ENCODE results near the gene CSF3.

The CSF3 gene

DNA sequence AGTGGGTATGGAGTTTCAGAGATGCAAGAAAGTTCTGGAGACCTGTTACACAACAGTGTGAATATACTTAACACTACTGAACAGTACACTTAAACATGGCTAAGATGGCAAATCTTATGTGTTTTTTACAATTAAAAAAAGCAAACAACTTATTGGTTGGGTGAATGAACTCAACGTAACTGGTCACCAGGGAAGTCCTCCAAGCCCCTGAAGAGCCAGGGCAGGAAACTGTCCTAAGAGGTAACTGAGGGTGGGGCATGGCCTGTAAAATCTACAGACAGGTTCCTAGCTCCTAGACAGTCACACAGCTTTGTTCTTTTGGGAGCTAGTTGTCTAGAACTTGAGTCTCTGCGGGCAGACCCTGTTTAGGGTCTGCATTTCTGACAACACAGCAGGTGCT, 10.3 kb downstream of the CSF3 start:
- DNase-seq, result no peak

DNA sequence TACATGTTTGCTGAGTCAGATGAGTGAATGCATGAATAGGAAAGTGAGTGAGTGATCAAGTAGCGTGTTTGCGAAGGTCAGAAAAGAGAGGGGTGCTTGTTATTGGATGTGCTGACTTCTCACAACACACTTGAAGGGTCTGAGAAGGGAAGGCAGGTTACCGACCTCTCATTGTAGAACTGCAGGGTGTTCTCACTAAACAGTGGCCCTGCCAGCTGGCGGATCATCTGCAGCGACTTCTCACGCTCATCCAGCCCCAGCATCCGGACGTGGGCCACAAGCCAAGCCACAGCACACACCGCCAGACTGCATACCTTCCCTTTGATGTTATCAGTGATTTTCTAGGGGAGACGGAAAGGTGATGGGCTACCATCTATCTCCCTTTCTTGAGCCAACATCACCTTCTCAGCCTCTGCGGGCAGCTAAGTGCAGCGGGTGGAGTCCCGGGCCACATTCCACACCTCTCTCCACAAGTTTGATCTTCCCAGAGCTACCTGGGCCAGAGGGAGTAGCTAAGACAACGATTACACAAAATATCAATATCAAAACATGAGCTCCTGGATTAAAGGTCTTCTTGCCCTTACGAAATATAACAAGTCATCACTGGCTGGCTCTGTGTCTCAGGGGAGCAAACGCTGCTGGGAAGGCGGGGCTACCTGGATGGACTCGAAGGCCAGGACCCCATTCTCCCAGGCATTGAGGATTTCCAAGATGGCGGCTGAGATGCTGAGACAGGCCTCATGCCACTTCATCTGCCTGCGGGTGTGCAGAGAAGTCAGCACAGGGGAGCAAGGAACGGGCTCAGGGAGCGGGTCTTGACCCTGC, 11.0 kb downstream of the CSF3 start:
- peak; percentile 51 for DNase-seq

DNA sequence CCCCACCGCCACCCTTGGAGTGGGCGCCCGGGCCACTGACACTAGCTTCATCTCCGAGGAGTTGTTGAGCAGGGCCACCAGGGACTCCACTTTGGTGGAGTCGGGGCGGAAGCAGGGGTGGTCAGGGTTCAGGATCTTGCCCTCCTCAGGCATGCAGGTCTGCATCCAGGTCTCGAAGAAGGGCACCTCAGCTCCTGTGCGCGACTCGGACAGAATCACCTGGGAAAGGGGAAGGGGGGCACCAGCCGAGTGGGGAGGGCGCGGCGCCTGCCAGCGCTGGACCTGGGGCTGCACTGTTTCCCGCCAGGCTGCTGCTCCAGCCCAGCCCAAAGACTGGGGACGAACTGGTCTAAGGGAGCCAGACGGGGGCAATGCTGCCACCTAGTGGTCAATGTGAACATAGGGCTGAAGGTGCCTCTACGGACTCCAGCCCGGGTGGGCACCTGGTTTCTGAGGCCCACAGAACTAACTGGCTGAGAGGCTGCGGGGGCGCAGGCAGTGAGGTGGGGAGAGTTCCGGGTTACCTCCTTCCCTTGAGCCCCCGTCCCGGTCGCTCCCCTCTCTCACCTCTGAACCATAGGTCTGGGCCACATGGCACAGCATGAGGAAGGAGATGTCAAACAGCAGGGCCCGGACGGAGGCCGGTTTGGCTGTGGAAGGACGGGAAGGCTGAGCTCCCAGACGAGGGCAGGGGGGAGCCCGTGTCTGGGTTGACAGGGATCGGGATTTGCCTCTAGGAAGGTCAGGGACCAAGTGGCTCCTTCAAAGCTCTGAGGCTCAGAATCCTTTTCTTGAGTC, 11.8 kb downstream of the CSF3 start:
- peak; percentile 80 for DNase-seq

DNA sequence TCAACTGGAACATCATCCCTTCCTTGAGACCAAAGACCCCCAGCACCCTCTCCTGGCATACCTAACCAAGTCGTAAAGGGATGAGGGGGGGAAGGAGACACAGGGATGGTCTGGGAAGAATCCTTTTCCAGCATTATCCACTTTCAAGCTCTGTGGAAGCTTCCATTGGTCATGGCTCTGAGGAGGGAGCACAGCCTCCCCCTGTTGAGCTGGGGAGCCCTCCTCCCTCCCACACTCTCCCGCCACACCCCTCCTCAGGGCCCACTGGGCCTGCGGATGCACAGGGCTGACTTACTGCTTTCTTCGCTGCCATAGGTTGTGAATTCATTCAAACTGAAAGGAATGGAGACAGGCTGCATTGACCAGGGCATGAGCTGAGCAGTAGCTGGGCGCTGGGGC, 12.4 kb downstream of the CSF3 start:
- DNase-seq, result no peak

DNA sequence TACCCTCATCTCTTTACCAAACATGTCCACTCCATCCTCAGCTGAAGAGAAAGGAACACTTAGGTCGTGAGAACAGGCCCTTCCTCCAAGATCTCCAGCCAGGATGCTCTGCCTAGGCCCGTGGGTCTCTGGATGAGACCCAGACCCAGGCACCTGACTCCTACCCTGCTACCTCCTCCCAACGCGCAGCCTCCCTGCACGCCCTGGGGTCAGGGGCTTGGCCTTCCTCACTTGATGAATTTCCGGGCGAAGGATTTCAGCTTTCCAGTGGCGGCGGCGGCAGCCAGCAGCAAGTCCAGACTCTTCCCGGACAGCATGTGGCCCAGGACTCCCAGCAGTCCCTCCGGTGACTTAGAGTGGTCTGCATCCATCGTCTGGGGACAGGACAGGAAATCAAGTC, 13.4 kb downstream of the CSF3 start:
- no peak for DNase-seq

DNA sequence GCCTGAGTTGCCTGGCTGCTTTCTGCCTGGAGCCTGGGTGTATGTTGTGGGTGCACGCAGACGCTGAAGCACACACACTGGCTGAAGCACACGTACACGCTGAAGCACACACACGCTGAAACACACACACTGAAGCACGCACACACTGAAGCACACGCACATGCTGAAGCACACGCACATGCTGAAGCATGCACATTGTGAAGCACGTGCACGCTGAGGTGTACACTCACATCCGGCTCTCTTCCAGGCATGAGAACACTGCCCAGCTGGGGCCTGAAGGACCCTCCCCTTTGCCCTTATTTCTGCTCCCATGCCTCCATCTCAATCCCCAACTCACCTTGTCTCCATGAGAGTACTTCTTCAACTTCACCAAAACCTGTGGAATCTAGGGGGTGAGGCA, 16.5 kb downstream of the CSF3 start:
- no peak for DNase-seq

DNA sequence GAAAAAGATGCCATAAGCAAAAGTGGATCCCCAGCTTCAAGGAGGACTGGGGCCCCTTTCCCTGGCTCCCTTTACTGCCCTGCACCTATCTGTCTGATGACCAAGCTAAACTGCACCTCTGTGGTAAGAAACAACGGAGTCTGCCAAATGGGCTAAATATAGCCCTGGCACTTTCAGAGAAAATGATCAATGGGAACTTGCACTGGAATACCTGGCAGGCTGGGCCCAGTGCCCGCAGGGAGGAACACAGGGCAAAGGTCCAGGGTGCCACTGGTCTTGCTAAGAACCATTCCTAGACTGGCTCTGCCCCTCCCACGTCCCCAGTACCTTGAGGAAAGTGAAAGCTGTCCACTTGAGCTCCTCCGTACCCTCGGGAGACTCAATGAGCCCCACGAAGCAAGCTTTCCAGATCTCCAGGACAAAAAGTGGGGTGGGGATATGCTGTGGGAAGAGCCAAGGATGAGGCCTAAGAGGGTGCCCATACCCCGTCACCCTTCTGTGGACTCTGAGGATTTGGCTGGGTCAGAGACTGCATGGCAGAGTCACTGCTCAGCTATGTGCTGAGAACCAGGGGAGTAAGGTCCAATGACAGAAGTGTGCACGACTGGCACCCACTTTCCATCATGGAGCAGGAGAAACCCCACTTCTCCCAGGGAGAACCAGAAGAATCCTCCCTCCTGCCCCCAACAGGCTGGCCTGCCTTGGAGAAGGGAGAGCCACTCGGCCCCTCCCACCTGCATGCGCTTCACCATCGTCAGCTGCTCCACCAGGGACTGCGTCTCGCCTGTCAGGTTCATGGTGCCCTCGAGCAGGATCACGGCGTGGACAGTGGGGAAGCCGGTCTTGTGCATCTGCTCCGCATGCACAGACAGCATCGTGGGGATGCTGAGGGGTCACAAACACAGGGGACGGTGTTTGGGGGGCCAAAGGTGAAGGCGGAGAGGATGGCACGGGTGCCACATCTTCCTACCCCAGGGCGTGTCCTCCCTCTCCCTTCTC, 17.4 kb downstream of the CSF3 start:
- no peak for DNase-seq

DNA sequence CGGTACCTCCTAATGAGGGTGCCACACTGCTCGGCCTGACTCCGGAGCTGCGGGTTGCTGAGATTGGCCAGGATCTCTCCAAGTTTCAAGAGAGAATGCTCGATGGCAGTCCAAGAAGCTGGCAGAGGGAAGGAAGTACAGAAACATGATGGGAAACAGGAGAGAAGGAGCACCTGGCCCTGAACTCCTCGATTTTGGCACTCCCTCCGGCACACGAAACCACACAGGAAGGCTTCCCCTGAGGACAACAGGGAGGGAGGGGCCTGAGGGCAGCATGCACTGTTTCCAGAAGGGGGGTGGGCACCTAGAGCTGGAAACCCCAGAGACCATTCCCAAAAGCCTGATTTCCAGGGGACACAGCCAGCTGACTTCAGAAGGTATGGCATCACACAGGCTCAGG, 18.1 kb downstream of the CSF3 start:
- no peak for DNase-seq

DNA sequence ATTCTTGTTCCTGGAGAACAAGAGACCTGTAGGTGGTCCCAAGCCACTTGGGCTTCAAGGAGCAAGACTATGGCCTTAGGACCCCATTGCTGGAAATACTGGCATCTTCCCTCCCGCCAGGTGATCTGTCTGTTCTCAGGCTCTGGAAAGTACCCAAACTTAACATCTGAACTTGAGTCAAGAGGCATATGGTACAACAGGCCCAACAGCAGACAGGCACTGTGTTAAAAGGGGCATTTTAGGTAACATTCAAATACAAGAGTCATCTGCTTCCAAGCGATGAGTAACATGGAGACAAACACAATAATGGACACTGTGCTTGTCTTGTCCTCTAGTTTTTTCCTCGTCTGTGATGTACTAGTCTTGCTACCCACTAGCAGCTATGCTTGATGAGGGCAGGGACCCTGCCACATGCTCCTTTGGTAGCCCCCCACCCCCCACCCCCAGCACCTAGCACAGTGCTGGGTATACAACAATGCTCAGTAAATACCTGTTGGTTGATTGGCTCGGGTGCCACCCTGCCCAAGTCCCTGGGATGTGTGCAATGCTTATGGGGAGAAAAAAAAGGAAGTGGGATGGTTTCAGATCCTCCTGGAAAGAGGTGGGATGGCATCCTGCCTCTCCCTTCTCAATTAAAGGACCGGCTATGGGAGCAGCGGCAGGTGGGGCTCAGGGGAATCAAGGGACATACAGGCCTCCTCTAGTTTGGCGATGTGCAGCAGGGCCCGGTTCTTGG, 19.4 kb downstream of the CSF3 start:
- no peak for DNase-seq

DNA sequence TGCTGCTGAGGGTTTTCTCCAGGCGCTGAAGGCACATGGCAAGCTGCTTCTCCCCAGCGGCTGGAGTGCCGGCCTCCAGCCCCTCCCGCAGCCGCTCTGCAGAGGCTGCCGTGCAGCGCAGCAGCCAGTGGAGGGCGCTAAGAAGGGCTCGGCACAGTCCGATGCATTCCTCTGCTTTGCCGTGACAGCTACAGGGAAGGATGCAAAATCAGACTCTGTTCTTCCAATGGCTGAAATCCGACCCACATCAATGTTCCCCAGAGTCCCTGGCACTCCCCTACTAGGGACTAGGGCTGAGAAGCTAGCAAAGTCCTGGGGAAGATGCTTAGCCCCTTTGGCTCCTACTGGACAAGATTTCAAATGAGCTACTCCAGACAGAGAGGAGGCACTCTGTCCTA, 19.9 kb downstream of the CSF3 start:
- no peak for DNase-seq

DNA sequence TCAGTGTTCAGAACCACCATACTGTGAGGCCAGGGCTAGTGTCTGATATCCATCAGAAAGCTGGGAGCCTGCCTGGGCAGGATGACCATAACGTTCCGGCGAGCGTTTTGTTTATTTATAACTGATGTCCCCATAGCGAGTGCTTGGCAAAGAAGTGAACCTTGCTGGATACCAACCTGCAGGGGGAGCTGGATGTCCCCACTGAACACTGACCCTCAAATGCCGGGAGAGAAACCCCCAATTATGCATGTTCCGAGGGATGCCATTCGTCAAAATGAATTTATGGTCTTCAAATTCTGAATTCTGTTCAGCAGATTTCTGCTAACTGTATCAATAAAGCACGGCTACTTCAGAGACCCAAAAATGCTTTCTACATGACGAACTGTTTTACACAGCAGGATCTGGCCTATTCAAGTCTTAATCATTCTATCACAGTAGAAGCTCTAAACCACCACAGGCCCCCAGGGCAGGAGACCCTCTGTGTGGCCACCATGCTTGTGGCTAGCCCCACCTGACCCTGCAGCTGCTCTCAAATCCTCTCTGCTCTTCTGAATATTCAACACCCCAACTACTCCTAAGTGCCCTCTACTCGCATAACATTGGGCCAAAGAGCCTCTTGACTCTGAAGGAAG, 23.8 kb downstream of the CSF3 start:
- DNase-seq, result no peak

DNA sequence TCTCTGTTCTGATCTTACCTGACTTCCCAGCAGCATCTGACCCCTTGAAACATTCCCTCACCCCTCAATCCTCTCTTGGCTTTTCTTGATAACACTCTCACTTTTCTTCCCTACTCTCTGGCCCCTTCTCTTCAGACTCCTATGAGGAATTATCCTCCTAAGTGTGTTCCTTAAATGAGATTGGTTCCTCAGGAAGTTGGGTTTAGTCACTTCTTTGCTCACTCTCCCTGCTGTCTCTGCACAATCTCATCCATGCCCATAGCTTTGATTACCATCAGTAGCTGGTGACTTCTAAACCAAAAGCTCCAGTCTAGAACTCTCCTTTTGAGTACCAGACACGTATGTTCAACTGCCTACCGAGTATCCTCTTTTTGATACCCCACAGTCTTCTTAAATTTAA, 26.0 kb downstream of the CSF3 start:
- no peak for DNase-seq

DNA sequence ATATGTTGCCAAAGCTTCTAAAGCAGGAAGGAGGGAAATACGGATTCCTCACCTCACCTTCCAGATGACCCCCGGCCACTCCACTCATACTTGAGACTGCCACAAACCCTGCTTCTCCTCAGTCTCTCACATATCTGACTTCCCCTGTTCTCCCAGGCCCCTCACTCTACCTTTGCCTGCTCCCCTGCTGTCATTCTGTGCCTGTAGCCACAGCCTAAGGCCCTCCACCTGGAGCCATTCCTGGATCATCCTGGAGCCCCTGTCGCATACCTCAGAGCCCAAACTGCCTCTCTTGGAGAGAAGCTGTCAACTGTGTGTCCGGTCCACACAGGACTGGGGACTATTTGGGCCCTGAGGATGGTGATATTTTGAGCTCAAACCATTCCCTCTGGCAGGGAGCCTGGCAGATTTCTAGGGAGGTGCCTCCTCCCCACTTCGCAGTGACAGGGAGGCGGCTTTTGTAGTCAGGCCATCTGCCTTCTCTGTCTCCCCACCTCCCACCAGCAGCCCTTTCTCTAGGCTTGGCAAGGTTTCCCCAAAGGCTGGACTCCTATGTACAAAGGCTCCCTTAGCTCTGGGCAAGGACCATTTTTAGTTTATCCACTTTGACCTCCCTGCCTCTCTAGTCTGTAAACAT, 41.3 kb downstream of the CSF3 start:
- DNase-seq, result no peak

DNA sequence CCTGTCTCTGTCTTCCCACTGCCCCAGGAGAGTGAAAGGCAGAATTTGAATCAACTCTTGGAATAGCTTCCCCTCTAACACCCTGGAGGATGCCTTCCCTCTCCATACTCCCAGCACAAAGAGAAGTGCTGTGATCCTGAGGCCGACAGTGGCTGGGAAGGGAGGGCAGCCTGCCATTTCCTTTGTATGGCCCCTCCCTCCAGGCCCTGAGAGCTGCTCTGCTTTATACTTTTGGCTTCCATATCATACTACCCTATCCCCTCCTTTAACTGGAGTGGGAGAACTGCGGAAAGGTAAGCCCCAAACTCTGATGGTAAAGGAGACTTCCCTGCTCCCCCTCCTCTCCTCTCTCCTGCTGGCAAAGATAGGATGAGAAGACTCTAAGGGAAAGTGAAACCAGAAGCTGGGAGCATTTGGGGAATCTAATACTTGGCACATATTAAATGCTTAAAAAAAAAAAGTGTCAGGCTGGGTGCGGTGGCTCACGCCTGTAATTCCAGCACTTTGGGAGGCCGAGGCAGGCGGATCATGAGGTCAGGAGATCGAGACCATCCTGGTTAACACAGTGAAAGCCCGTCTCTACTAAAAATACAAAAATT, 43.0 kb downstream of the CSF3 start:
- DNase-seq, result no peak

DNA sequence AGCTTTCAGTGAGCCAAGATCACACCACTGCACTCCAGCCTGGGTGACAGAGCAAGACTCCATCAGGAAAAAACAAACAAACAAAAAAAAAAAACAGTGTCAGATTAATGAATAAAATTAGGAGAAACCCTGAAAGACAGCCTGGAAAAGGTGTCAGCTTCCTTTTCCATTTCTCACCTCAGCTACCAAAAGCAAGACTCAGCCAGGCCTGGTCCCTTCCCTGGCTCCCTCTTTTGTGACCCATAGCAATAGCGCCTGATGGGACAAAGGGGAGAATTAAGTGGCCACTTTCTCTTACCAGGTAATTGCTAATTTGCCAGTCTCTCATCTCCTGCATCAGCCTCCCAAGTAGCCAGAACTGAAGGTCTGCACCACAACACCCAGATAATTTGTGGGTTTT, 43.6 kb downstream of the CSF3 start:
- DNase-seq, result no peak

DNA sequence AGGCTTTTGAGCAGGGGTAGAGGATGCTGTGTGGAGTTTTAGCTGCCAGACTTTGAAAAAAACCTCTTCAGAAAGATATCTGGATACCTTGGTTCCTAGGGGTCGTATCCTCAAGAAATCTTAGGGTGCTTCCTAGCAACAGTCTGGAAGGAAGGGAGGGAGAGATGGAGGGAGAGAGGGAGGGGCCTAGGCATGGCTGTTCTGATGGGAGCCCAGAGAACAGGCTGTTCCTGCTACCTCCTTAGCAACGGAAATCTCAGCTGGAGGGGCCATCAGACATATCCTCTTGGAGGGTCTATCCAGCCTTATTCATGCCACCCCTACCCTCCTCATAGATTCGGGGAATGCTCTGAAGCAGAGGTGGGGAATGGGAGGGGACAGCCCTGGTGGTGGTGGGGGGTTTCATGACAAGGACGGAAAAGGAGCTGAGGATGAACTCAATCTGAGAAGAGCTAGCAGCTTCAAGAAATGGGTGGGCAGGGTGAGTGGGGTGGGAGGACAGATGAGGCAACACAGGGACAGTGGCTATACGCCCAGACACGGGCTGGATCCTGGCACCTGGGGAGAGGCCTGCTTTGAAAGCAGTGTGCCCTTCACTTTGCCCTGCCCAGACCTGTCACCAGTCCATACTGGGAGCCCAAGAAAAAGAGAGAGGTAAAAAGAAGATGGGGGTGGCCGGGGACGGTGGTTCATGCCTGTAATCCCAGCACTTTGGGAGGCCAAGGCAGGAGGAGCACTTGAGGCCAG, 44.7 kb downstream of the CSF3 start:
- DNase-seq, result no peak

DNA sequence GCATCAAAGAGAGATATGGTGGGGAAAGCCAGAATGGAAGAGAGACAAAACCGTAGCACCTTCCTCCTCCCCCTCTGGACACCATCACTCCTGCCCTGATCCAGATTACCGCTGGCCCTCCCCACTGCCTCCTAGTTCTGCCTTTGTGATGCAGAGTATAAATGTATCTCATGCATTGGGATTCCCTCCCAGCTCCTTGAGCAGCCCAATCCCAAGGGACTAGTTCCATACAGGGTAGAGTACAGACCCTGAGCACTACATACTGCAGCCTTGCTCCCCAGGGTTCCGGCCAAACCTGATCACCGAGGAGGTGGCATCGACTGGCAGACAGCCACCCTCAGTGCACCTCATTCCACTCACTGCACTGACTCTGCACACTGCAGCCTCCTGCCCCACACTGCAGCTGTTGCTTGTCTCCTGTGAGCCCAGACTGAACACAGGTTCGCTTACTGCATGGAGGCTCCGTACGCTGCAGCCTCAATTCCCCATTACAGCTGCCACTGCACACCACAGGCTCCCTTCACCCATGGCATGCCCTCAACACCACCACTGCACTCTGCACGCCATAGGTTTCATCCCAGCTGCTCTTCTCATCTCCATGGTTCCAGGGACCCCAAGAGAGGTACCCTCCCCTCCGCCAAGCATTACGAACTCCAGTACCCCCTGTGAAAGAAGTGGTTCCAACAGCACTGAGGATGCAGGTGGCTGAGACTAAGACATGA, 45.8 kb downstream of the CSF3 start:
- DNase-seq, result no peak

DNA sequence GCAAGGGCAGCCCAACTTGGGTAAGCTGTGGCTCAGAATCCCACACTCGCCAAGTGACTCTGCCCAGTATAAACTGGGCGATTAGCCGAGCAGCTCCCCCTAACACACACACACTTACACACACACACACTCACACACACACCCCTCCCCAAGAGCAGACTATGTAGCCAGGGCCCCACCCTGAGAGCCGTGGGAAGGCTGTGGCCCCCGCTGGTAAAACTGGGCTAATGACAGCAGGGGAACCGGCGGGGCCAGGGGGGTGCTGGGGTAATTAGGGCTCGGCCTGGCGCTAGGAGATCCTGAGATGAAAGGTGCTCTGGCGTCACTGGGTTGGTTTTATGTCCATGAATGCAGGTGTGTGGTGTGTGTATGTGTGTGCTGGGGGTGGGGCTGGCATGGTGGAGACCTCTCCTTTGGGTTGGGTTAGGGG, 46.4 kb downstream of the CSF3 start:
- DNase-seq, result no peak

Data from activated gamma-delta T cell treated with Interleukin-2 at 50 U/mL for 16 hours (primary cell).